Subcutaneous abdominal adipose tissue (tissue), 5 donors: ENCODE data around the gene DELE1.

ENCODE experiments used
- H3K27ac ChIP-seq: one replicate; pipeline ENCODE4 v1.7.0; 2013; ENCODE audit warnings: low read depth, mild to moderate bottlenecking, inconsistent platforms, low read length, moderate library complexity
- H3K27me3 ChIP-seq, 5 donors: one replicate each; pipeline ENCODE4 v1.7.0; 2013; ENCODE audit warnings: low read length in 5 of 5, inconsistent platforms in 1 of 5; ENCODE audit not compliant: control insufficient read depth in 5 of 5, insufficient read depth in 4 of 5
- H3K36me3 ChIP-seq, 5 donors: one replicate each; pipeline ENCODE4 v1.7.0; 2013; ENCODE audit warnings: low read length in 5 of 5; ENCODE audit not compliant: control insufficient read depth in 5 of 5, insufficient read depth in 5 of 5
- H3K4me1 ChIP-seq, 5 donors: one replicate each; pipeline ENCODE4 v1.7.0; 2013; ENCODE audit warnings: low read length in 5 of 5, mild to moderate bottlenecking in 3 of 5, moderate library complexity in 1 of 5; ENCODE audit not compliant: control insufficient read depth in 5 of 5, insufficient read depth in 5 of 5
- H3K4me3 ChIP-seq, 5 donors: one replicate each; pipeline ENCODE4 v1.7.0; 2013; ENCODE audit warnings: low read length in 5 of 5, low read depth in 1 of 5
- H3K9ac ChIP-seq, 5 donors: one replicate each; pipeline ENCODE4 v1.7.0; 2013; ENCODE audit warnings: low read length in 5 of 5, mild to moderate bottlenecking in 4 of 5, moderate library complexity in 3 of 5
- H3K9me3 ChIP-seq, 5 donors: one replicate each; pipeline ENCODE4 v1.7.0; 2013; ENCODE audit warnings: low read length in 5 of 5; ENCODE audit not compliant: control insufficient read depth in 5 of 5
- donor health status: healthy.
- donor health status: healthy.
- donor health status: healthy.
- donor health status: healthy.
- donor health status: healthy.

Gene DELE1

DNA sequence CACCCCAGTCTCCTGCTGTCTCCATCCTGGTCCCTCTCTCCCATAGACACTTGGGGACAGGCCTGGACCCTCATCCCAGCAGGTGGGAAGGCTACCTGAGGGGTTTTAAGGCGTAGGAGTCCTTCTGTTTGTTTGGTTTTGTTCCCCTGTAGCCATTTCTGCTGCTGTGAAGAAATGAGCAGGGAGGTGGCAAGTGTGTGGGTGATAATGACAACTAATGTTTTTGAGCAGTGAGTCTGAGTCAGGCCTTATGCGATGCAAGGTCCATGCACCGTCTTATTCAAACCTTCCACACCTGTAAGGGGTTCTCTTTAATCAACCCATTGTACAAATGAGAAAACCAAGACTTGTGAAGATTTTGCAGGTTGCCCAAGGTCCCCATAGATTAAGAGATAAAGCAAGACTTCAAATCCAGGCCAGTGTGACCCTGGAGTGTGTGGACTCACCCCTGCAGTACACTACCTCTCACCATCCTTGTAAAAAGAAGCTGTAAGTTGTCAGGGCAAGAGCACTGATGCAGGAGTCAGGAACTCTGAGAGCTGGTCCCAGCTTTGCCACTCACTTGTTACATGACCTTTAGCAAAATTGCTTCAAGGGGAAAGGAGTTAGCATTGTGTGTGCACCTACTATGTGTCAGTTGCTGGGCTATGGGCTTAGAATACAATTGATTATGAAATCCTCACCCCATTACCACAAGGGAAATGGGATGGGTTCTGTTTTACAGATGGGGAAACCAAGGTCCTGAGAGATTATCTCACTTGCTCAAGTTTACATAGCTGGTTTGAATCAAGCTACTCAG is 26.7 kb downstream of the DELE1 start:
- Histone ChIP-seq H3K4me1 (peaks cover 16 to 97% (median 33%) of the 10 kb centered on the region in 5 donors), H3K9me3 (no peaks in the 10 kb centered on the region), H3K27ac (peak overlapping the region; percentile 53), H3K4me3 (no peak overlapping the region), H3K9ac (no peak overlapping the region), H3K36me3 (peaks cover 0 to 34% (median 19%) of the 10 kb centered on the region in 5 donors), H3K27me3 (peaks cover 0 to 19% (median 8%) of the 10 kb centered on the region in 5 donors)

DNA sequence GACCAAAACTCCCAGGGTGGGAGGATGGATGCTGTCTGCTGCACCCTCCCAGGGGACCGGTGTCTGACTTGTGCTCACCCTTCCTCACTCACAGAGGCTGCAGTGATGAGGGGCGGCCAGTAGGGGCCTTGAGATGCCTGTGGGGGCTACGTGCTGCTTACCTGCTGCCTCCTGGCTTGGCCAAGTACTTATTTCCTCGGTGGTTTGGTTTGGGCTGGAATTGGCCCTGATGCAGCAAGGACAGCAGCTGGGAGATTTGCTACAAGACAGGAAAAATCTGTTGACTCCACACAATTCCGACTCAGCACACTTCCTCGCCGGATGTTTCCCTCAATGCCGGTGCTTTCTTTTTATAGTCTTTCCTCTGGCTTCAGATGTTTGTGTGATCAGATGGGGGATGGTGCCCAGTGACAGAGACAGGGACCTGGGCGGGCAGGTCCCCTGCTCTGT is 27.7 kb downstream of the DELE1 start:
- Histone ChIP-seq H3K27me3 (peaks cover 0 to 17% (median 5%) of the 10 kb centered on the region in 5 donors), H3K27ac (peak overlapping the region; percentile 53), H3K9me3 (no peaks in the 10 kb centered on the region), H3K4me1 (peaks cover 8 to 97% (median 33%) of the 10 kb centered on the region in 5 donors), H3K36me3 (peaks cover 0 to 31% (median 22%) of the 10 kb centered on the region in 5 donors), H3K4me3 (peak overlapping the region in 3 of 5 donors; percentile 30 to 76 (median 67)), H3K9ac (no peak overlapping the region)

DNA sequence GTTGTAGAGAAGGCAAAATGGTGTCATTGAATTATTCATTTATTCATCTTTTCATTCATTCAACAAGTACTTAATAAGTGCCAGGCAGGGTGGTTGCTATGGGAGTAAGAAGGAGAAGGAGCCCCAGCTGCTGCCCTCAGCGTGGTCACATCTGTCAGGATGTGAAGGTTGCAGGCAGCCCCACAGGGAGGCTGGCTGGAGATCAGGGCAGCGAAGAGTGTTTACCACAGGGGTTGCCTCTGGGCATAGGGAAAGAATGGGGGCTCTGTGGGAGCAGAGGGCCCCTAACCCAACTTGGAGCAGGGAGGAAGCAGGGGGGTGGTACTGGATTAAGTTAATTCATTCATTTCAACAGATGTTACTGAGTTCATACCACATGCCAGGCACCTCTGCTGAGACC is 28.3 kb downstream of the DELE1 start:
- Histone ChIP-seq H3K9ac (no peak overlapping the region), H3K4me3 (peak overlapping the region in 3 of 5 donors; percentile 40 to 76 (median 67)), H3K27ac (peak overlapping the region; percentile 53), H3K36me3 (peaks cover 0 to 31% (median 22%) of the 10 kb centered on the region in 5 donors), H3K27me3 (peaks cover 0 to 17% (median 2%) of the 10 kb centered on the region in 5 donors), H3K9me3 (no peaks in the 10 kb centered on the region), H3K4me1 (peaks cover 6 to 99% (median 33%) of the 10 kb centered on the region in 5 donors)

DNA sequence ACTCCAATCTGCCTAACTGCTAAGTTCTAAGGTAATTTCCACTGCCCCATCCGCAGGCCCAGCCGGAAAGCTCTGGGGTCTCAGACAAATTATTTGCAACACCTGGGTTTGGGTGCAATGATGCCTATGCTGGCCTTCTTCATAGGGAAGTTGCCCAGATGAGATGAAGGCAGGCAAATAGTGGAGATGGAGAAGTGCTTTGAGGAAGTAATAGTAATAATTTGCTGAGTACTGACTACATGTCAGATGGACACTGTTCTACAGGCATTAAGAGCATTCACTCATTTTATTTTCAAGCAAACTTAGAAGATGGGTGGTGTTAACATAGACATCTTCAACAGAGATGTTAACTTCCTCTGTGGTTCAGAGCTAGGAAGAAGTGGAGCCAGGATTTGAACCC is 30.5 kb downstream of the DELE1 start:
- H3K27me3 ChIP-seq: peaks cover 0 to 11% (median under 1%) of the 10 kb centered on the region in 5 donors
- H3K4me1 ChIP-seq: peaks cover 11 to 99% (median 41%) of the 10 kb centered on the region in 5 donors
- peak overlapping the region; percentile 53 for H3K27ac ChIP-seq
- H3K9ac ChIP-seq: peak overlapping the region in 1 of 5 donors; percentile 53
- H3K36me3 ChIP-seq: peaks cover 0 to 18% (median 11%) of the 10 kb centered on the region in 5 donors
- H3K9me3 ChIP-seq: no peaks in the 10 kb centered on the region
- peak overlapping the region in 4 of 5 donors; percentile 46 to 76 (median 66) for H3K4me3 ChIP-seq

DNA sequence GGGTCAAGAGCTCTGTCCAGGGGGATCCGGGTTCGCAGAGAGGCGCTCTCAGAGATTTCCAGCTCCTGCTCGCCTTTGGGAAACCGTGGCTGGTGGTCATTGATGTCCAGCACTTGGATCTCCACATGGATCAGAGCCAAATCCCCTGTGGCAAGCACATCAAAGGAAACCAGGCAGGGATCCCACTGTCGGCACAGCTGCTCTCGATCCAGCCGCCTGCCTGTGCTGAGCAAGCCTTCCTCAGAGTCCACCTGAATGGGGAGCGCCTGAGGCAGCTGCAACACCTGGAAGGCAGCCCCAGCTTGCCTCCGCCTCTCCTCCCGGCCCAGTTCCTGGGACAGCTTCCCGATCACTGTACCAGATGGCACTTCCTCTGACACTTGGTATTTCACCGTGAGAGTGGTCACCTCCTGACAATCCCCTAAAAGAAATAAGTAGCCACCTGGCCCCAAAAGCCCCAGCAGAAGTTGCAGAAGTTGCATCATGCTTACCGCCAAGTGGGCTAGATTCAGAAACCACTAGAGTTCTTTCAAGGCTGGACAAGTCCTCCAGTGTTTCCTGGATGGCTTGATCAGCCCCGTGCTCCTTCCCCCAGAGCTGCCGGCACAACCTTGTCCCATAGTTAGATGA is 33.8 kb downstream of the DELE1 start:
- Histone ChIP-seq H3K4me1 (peaks cover 8 to 88% (median 57%) of the 10 kb centered on the region in 5 donors), H3K36me3 (peaks cover 0 to 2% (median 0%) of the 10 kb centered on the region in 5 donors), H3K27ac (peak overlapping the region; percentile 61), H3K4me3 (peak overlapping the region in 4 of 5 donors; percentile 63 to 76 (median 66)), H3K9me3 (no peaks in the 10 kb centered on the region), H3K9ac (peak overlapping the region in 3 of 5 donors; percentile 6 to 60 (median 52)), H3K27me3 (peaks cover 0 to 9% (median 2%) of the 10 kb centered on the region in 5 donors)

DNA sequence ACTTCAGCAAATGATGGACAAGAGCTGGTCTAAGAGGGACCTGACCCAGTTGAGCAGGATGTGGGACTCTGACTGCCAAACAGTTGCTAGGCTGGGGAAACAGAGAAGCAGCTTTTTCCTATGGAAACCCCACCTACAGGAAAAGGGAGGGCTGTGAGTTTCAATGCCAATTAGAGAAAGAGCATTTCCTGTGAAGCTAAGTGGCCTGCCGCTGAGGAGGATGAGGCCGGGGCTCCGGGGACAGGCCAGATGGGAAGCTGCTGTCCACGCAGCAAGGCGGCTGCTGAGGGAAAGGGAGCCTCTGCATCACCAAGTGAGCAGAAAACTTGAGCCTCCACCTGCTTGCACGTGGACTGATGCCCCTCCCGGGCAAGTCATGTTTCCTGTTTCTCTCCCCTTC is 34.4 kb downstream of the DELE1 start, which contains the start of gene PCDH12:
PCDH12 (minus strand) TSS at position 90 of the 400 bp plus-strand sequence. CDS start 351 bp downstream, outside the sequence.
- Histone ChIP-seq H3K27ac (peak within 1 kb of the TSS; percentile 61), H3K4me3 (peak within 1 kb of the TSS in 4 of 5 donors; percentile 63 to 76 (median 66)), H3K9me3 (no peaks in the 10 kb centered on the region), H3K36me3 (peaks cover 0 to 2% (median 0%) of the 10 kb centered on the region in 5 donors), H3K4me1 (peaks cover 5 to 82% (median 52%) of the 10 kb centered on the region in 5 donors), H3K9ac (peak within 1 kb of the TSS in 3 of 5 donors; percentile 6 to 60 (median 52)), H3K27me3 (peaks cover 0 to 9% (median 0%) of the 10 kb centered on the region in 5 donors)

DNA sequence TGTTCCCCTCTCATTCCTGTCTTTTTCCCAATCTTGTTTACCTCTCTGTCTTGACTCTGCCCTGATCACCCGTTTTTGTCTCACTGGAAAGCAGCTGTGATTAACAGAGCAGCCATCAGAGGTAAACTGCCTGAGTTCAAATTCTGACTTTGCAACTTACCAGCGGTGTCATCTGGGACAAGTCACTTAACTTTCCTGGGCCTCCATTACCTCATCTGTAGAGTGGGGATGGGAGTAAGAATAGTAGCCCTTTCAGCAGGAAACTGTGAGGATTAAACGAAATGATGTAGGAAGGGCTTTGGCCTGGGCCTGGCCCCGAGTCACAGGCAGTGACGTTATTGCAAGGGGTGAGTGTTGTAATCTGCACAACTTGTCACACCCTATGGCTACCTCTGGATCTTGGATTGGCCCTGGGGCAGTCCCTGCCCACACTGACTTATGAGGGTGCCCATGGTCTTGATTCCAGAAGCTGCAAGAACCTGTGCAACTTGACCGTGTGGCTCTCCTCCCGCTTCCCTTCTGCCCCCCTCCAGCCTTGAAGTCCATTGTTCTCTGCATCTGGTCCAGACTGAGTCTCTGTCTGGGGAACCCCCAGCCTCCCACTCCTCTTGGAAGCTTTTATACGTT is 35.0 kb downstream of the DELE1 start:
- peaks cover 5 to 76% (median 52%) of the 10 kb centered on the region in 5 donors for H3K4me1 ChIP-seq

DNA sequence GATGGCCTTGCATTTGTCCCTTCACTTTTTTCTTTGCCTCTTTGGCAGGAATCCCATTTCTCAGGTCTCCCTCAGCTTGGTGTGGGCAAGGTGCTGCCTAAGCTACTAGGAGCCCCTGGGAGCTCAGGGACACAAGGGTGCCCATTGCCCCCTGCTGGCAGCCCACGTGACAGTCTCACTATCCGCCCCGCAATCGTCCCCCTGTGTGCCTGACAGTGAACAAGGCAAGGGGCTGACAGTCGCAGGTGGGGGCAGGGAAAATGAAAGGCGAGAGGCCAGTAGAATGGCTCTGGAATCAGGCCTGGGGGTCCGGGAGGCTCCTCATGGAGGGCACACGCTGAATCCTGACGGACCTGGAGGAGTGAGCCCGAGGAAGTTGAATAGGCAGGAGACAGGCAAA is 36.3 kb downstream of the DELE1 start:
- Histone ChIP-seq H3K27ac (peak overlapping the region; percentile 61), H3K36me3 (peaks cover 0 to 2% (median 0%) of the 10 kb centered on the region in 5 donors), H3K4me1 (peaks cover 5 to 63% (median 47%) of the 10 kb centered on the region in 5 donors), H3K4me3 (no peak overlapping the region), H3K27me3 (peaks cover 0 to 9% (median 0%) of the 10 kb centered on the region in 5 donors), H3K9me3 (no peaks in the 10 kb centered on the region), H3K9ac (no peak overlapping the region)

More for the DNA sequence above, 35.0 kb downstream of the DELE1 start:
- Histone ChIP-seq H3K36me3 (peaks cover 0 to 2% (median 0%) of the 10 kb centered on the region in 5 donors), H3K9ac (peak overlapping the region in 1 of 5 donors; percentile 53), H3K4me3 (peak overlapping the region in 3 of 5 donors; percentile 66 to 76 (median 67)), H3K27ac (peak overlapping the region; percentile 61), H3K27me3 (peaks cover 0 to 9% (median 0%) of the 10 kb centered on the region in 5 donors), H3K9me3 (no peaks in the 10 kb centered on the region)

DNA sequence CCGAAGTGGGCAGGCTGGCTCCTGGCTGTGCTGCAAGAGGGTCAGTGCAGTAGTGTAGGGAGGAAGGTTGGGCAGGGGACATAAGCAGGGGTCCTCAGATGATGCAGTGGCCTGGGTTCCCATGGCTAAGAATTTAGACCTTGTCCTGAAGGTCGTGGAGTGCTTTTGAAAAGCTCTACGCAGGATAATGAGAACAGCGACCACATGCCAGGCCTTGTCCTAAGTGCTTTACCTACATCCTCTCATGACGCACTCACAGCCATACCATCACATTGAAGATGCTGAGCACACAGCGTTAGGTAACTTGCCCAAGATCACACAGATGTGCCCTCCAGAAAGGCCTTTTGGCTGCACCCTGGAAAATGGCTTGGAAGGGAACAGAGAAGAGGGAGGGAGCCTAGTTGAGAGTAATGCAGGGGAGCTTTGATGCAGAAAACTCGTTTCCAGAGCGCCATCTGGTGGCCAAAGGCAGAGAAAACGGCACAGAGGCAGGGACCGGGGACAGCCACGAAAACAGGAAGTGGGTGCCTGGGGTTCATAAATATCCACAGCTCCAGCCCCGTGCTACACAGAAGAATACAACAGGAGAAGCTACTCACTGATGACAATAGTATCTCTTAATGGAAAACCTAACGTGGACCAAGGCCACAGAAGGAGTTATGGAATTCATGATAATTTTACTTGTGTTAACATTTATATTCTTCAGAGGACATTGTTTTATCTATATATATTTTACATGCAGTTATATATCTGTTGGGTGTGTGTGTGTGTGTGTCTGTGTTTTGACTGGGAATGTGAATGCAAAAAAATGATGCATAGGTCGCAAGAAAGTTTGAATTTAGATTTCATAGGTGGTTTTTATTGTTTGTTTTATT is 37.0 kb downstream of the DELE1 start:
- Histone ChIP-seq H3K36me3 (peaks cover 0 to 2% (median 0%) of the 10 kb centered on the region in 5 donors), H3K4me1 (peaks cover 5 to 56% (median 40%) of the 10 kb centered on the region in 5 donors), H3K27ac (no peak overlapping the region), H3K27me3 (peaks cover 0 to 9% (median 0%) of the 10 kb centered on the region in 5 donors), H3K4me3 (no peak overlapping the region), H3K9me3 (no peaks in the 10 kb centered on the region), H3K9ac (no peak overlapping the region)
